ENCODE results near the gene PHC2.

- TF ChIP-seq, protein P1, sequence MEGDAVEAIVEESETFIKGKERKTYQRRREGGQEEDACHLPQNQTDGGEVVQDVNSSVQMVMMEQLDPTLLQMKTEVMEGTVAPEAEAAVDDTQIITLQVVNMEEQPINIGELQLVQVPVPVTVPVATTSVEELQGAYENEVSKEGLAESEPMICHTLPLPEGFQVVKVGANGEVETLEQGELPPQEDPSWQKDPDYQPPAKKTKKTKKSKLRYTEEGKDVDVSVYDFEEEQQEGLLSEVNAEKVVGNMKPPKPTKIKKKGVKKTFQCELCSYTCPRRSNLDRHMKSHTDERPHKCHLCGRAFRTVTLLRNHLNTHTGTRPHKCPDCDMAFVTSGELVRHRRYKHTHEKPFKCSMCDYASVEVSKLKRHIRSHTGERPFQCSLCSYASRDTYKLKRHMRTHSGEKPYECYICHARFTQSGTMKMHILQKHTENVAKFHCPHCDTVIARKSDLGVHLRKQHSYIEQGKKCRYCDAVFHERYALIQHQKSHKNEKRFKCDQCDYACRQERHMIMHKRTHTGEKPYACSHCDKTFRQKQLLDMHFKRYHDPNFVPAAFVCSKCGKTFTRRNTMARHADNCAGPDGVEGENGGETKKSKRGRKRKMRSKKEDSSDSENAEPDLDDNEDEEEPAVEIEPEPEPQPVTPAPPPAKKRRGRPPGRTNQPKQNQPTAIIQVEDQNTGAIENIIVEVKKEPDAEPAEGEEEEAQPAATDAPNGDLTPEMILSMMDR (IDR thresholded peaks at IDR 0.05; ENCODE audit: low read length), result no peak
- no peak for TF ChIP-seq EZH2 (IDR thresholded peaks at IDR 0.05; ENCODE audit: borderline replicate concordance, low read length)
Observed at GRCh38 chr1:33369081-33369480, 61.8 kb downstream of the PHC2 start.
